Stomach smooth muscle (tissue), 2 donors: ENCODE results near the gene EFR3B.

Experiments
- H3K27ac ChIP-seq: one replicate; pipeline ENCODE4 v1.7.0; 2013; ENCODE audit warnings: mild to moderate bottlenecking, low read length, inconsistent platforms
- H3K27me3 ChIP-seq, 2 donors: one replicate each; pipeline ENCODE4 v1.7.0; 2013; ENCODE audit warnings: low read length in 2 of 2; ENCODE audit not compliant: insufficient read depth in 2 of 2, control insufficient read depth in 1 of 2
- H3K36me3 ChIP-seq, 2 donors: one replicate each; pipeline ENCODE4 v1.7.0; 2013; ENCODE audit warnings: low read length in 2 of 2; ENCODE audit not compliant: control insufficient read depth in 2 of 2, insufficient read depth in 2 of 2
- H3K4me1 ChIP-seq: one replicate; pipeline ENCODE4 v1.7.0; 2013; ENCODE audit warnings: low read length; ENCODE audit not compliant: control insufficient read depth, insufficient read depth
- H3K4me3 ChIP-seq, 2 donors: one replicate each; pipeline ENCODE4 v1.7.0; 2013; ENCODE audit warnings: low read length in 2 of 2
- H3K9ac ChIP-seq, 2 donors: one replicate each; pipeline ENCODE4 v1.7.0; 2013; ENCODE audit warnings: low read length in 2 of 2, mild to moderate bottlenecking in 1 of 2
- H3K9me3 ChIP-seq, 2 donors: one replicate each; pipeline ENCODE4 v1.7.0; 2013; ENCODE audit warnings: low read length in 2 of 2; ENCODE audit not compliant: control insufficient read depth in 2 of 2
- donor health status: healthy.
- donor health status: Pancreatic carcinoma.

The EFR3B gene

DNA sequence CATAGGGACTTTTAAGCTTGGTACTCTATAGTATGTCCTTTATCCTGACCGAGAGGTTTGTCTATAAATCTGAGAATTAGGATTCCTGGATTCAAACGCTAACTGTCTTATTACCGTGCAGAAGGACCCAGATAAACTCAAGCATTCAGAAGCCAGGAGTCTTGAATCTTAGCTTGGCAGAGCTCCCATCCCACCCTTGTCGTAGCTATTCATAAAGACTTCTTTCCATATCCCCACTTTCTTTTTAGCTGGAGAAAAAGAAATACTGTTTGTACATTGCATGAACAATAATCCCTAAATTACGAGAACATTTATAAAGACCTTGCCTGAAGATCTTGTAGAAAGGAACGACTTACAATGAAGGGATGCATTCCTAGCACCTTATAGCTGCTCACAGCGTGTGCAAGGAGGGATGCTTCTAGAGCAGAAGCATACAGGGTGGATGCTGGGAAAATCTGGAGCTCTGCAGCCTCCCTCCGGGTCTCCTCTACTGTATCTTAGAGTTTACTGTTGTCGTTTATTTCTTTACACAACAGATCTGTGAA lies 13.6 kb downstream of the EFR3B start:
- no peaks in the 10 kb centered on the region for H3K4me1 ChIP-seq
- H3K27me3 ChIP-seq, result no peaks in the 10 kb centered on the region
- H3K36me3 ChIP-seq, result no peaks in the 10 kb centered on the region
- H3K27ac ChIP-seq, result no peak overlapping the region
- H3K4me3 ChIP-seq, result no peak overlapping the region
- H3K9ac ChIP-seq, result no peak overlapping the region
- H3K9me3 ChIP-seq, result no peaks in the 10 kb centered on the region

- H3K9me3 ChIP-seq, result no peaks in the 10 kb centered on the region
- no peak overlapping the region for H3K27ac ChIP-seq
- H3K36me3 ChIP-seq, result no peaks in the 10 kb centered on the region
- no peaks in the 10 kb centered on the region for H3K4me1 ChIP-seq
- no peaks in the 10 kb centered on the region for H3K27me3 ChIP-seq
- H3K9ac ChIP-seq, result no peak overlapping the region
- no peak overlapping the region for H3K4me3 ChIP-seq
These were observed 14.4 kb downstream of the EFR3B start for GRCh38 chr2:25056098-25056821.

DNA sequence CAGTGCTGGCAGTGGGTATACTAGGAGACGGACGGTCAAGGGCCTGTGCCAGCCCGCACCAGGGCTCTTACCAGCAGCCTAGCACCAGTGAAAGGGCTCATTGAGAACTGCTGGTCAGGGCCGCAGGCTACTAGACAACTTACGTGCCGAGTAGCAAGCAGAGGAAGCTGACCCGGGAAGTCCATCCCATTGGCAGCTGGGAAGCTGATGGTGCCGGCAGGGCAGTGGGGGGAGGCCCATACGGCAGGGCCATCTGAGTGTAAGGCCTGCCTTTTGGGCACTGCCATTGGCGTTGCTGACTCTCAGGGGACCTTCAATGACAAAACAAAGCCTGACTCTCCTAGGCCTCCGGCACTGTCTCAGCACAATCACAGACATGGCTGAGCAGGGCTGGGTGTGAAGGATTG lies 20.6 kb downstream of the EFR3B start:
- no peaks in the 10 kb centered on the region for H3K36me3 ChIP-seq
- no peak overlapping the region for H3K27ac ChIP-seq
- peaks cover 4% of the 10 kb centered on the region for H3K4me1 ChIP-seq
- no peaks in the 10 kb centered on the region for H3K9me3 ChIP-seq
- no peak overlapping the region for H3K9ac ChIP-seq
- no peak overlapping the region for H3K4me3 ChIP-seq
- no peaks in the 10 kb centered on the region for H3K27me3 ChIP-seq

GRCh38 chr2:25063876-25064660 lies 22.2 kb downstream of the EFR3B start:
- Histone ChIP-seq H3K4me3 (peak overlapping the region; percentile 9 to 26), H3K9me3 (no peaks in the 10 kb centered on the region), H3K27me3 (no peaks in the 10 kb centered on the region), H3K36me3 (no peaks in the 10 kb centered on the region), H3K4me1 (peaks cover 4% of the 10 kb centered on the region), H3K27ac (no peak overlapping the region), H3K9ac (no peak overlapping the region)

DNA sequence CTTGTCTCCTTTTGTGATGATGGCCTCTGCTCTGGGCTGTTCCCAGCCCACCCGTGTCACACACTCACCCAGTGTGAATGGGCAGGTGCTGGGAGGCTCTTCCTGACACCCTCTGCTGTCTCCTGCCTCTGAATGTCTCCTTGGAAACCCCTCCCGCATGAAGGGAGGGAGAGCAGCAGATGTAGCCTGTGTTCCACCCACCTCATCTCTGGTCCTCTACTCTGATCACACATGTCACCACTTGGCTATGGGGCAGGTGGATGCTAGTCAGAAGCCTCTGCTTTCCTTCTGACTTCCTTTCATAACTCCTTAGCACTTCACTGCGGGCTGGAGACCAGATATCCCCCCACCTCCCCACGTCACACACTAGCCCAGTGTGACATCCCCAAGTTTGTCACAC lies 23.9 kb downstream of the EFR3B start:
- Histone ChIP-seq H3K9ac (no peak overlapping the region), H3K36me3 (no peaks in the 10 kb centered on the region), H3K4me1 (peaks cover 4% of the 10 kb centered on the region), H3K27ac (no peak overlapping the region), H3K27me3 (no peaks in the 10 kb centered on the region), H3K4me3 (no peak overlapping the region), H3K9me3 (no peaks in the 10 kb centered on the region)

DNA sequence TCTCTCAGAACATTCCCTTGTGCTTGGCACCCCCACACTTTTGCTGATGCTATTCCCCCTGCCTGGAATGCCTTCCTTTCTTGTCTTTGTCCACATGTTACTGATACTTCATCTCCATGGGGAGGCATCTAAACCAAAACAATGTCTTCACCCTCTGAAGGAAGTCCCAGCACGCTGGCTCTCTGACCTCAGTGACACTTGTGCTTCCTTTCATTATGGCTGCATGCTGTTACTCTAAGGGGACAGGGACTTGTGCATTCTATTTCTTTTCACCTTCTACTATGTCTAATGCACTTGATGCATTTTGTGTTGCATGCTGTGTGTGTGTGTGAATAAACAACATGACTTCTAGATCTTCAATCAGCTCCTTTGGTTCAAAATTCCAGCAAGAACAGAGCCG lies 24.6 kb downstream of the EFR3B start:
- Histone ChIP-seq H3K4me3 (no peak overlapping the region), H3K27ac (no peak overlapping the region), H3K4me1 (peaks cover 4% of the 10 kb centered on the region), H3K36me3 (no peaks in the 10 kb centered on the region), H3K9ac (no peak overlapping the region), H3K9me3 (no peaks in the 10 kb centered on the region), H3K27me3 (no peaks in the 10 kb centered on the region)

DNA sequence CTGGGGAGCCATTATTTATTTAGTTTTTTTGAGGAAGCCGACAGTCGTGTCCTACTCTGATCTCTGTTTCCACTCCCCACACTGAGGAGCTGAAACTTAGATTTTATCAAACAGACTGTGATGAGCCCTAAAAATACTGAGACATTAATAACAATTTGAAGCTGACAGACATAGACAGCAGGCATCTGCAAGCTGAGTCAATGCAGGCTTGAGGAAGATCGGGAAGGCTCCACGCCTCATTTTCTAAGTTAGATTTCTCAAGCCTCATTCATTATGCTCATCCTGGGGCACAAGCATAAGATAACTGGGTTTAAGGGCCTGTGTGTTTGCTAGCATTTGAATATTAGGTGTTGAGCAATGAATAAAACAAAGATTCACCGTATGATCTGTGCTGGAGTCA lies 26.3 kb downstream of the EFR3B start:
- Histone ChIP-seq H3K9me3 (no peaks in the 10 kb centered on the region), H3K36me3 (no peaks in the 10 kb centered on the region), H3K4me1 (peaks cover 4% of the 10 kb centered on the region), H3K27me3 (no peaks in the 10 kb centered on the region), H3K4me3 (no peak overlapping the region), H3K27ac (no peak overlapping the region), H3K9ac (no peak overlapping the region)

DNA sequence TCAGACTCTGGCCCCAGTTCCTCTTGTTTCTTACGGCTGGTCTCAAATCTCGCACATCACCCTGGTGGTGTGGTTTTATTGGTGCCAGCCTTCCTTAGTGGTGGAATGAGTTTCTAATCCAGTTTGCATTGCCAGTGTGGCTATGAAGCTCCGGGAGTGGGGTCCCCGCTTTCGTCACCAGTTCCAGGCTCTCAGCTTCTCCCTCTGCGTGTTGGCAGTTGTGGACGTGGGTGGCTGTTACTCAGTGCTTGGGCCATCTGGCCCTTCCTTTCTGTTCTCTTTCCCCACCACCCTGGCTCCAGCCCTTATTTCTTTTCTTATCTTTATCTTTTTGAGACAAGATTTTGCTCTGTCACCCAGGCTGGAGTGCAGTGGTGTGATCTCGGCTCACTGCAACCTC lies 30.1 kb downstream of the EFR3B start:
- no peak overlapping the region for H3K27ac ChIP-seq
- H3K4me1 ChIP-seq, result no peaks in the 10 kb centered on the region
- H3K36me3 ChIP-seq, result no peaks in the 10 kb centered on the region
- H3K9me3 ChIP-seq, result no peaks in the 10 kb centered on the region
- no peak overlapping the region for H3K9ac ChIP-seq
- H3K27me3 ChIP-seq, result no peaks in the 10 kb centered on the region
- no peak overlapping the region for H3K4me3 ChIP-seq

DNA sequence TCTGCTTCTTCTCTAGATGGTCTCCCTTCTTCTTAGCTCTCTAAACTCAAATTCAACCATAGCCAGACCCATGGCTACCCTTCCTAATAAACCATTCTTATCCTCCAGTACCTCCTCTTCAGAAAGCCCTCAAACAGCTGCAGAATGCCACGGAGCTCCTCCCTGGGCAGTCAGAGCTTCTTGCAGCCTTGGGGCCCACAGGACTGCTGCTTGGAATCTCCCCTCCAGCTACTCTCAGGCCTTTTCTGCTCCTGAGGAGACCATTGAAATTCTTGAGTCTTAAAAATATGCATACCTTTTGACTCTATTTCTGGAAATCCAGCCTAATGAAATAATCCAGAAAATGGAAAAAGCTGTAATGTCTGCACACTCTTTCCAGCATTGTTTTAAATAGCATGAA lies 30.7 kb downstream of the EFR3B start:
- H3K9ac ChIP-seq, result no peak overlapping the region
- no peaks in the 10 kb centered on the region for H3K4me1 ChIP-seq
- H3K27ac ChIP-seq, result no peak overlapping the region
- H3K36me3 ChIP-seq, result no peaks in the 10 kb centered on the region
- H3K27me3 ChIP-seq, result no peaks in the 10 kb centered on the region
- H3K4me3 ChIP-seq, result no peak overlapping the region
- no peaks in the 10 kb centered on the region for H3K9me3 ChIP-seq

GRCh38 chr2:25073025-25073424 lies 31.1 kb downstream of the EFR3B start:
- Histone ChIP-seq H3K9me3 (no peaks in the 10 kb centered on the region), H3K4me1 (peaks cover 3% of the 10 kb centered on the region), H3K27me3 (no peaks in the 10 kb centered on the region), H3K9ac (no peak overlapping the region), H3K36me3 (no peaks in the 10 kb centered on the region), H3K4me3 (no peak overlapping the region), H3K27ac (no peak overlapping the region)

DNA sequence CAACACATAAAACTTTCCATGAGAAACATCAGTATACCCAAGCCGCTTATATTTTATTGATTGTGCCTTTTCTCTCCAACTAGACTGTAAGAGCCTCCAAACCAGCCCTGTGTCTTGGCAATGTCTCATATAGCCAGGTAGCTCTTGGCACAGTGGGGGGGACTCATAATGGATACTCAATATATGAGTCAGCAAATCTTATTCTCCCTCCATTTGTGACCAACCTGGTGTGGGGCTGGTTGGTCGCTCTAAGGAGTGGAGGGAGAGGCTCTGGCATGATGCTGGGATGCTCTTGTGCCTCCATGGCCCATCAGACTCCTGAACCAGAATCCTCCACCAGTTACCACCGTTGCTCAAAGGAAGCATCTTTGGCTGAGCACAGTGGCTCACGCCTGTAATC lies 32.0 kb downstream of the EFR3B start:
- no peaks in the 10 kb centered on the region for H3K9me3 ChIP-seq
- H3K9ac ChIP-seq, result no peak overlapping the region
- H3K4me3 ChIP-seq, result no peak overlapping the region
- no peaks in the 10 kb centered on the region for H3K27me3 ChIP-seq
- H3K4me1 ChIP-seq, result peaks cover 12% of the 10 kb centered on the region
- H3K36me3 ChIP-seq, result no peaks in the 10 kb centered on the region
- no peak overlapping the region for H3K27ac ChIP-seq
